Mesenteric fat pad (tissue), 1 donor: ENCODE measurements around the gene ATP11A. TPM values are rescaled to one million over a fixed set of nuclear protein-coding genes. Genes with fewer than 3 reads are reported as not detected.

Source experiments
- DNase-seq: peaks from one replicate; pipeline ENCODE4 v3.0.0-alpha.2; 2020; ENCODE audit warnings: low spot score
- total RNA-seq: library from RNA; stranded (reverse); fragmentation: NEBNext Ultra II Directional; extraction: Animal tissue kit (Norgen Biotek cat#: 25700); gene quantifications from one replicate; pipeline ENCODE4 v1.2.1, GENCODE V29; 2021
- donor health status: DM: yes; HTN: yes; CAD: no.

Gene ATP11A
- total RNA-seq, 1 donor from 2014 or later: 63.5 TPM

- DNase-seq: no peak
Observed at GRCh38 chr13:112721198-112722104, 31.6 kb downstream of the ATP11A start.

DNA sequence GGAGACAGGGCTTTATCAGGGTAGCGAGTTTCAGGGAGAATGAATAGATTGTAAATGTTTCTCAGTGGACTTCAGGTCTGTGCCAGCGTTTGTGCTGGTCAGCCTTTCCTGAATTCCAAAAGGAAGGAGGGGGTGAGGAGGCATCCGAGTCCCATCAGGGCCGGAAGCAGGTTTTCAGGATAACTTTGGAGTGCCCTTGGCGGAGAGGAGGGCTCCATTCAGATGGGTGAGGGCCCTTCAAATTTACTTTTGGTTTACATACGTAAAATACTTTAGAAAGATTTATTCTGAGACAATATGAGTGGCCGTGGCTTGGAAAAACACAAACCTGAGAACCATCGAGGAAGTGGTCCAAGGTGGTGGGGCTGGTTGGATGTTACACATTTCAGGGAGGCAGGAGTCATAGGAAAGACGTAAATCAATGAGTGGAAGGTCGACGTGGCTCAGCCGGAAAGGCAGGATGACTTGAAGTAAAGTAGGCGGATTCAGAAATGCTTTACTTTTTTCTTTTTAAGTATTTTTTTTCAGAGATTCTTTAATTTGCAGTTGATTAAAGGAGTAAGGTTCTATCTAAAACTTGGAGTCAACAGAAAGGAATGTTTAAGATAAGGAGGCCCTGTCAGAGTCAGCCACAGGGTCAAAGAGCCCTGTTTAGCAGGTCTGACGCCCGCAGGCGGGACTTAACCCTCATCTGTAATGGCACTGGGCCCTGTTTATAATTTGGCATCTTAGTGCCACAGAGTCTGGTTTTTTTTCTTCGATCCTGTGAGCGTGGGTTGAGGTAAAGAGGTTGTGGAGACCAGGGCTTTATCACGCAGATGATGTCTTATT lies 32.8 kb downstream of the ATP11A start:
- no peak for DNase-seq

- no peak for DNase-seq
Observed at GRCh38 chr13:112723771-112724170, 33.9 kb downstream of the ATP11A start.

DNA sequence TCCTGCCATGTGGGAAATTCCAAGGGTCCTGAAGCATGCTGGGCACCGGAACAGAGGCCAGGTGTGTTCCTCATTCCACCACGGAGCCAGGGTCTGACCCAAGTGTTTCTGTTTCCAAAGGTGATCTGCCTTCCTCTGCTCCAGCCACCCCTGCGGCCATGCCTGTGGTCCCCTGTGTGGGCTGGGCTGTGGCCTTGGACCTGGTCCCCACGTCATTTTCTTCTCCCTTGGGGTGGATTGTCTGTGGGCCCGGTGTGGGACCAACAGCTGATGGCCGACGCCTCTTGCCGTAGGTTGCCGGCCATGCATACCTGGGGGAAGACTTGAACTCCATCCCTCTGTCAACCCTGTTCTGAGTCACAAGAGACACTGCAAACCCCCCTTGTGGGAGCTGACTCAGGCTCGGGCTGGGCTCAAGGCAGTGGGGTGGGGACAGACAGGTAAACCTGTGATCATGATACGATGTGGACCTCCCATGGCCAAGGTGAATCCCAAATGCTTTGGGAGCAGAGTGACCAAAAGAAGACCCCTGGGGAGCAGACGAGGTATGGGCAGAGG lies 35.0 kb downstream of the ATP11A start:
- DNase-seq: no peak

DNA sequence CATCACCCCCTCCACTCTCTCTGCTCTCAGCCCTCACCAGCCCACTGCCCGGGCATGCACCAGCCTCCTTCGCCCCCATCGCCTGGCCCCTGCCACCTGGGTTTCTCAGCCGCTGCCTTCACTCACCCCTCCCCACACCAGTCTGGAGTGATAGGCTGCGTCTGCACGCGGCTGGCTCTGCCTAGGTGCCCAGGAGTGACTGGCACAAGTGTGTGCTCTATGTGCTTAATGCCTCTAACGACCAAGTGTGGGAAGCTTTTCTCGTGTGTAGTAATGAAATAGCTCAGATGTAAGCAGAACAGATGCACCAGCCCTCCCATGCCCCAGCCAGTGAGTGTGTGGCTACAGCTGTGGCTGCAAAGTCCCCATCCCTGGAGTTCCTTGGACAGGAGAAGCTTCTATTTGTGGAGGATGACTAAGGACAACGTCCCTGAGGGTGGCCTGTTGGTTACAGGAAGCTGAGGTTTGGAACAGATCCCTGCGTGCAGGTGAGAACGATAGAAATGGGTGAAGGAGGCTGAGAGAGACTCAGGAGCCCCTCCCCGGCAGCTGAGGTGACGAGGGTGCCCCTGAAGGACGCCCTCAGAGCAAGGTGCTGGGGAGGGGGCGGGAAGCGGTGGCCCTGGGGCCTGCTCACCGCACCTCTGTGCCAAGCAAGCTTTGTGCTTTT lies 35.6 kb downstream of the ATP11A start:
- DNase-seq: no peak

GRCh38 chr13:112726016-112726767 lies 36.4 kb downstream of the ATP11A start:
- no peak for DNase-seq

DNA sequence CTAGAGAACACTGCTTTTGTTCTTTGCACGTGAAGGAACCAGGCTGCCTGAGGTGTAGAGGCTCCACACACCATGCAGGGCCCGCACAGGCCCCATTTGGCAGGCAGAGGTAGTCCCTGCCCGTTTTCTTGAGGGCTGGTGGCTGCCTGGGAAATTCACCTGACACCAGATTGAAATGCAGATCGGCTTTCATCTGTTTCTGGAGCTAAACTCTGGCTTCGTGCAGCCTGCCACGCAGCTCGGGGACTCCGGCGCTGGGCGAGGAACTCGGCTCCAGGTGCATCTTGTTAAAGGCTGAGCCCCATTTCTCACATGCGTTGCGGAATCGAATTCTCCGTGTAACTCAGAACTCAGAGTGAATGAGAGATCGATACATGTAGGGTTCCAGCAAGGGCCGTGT lies 37.7 kb downstream of the ATP11A start:
- no peak for DNase-seq

DNA sequence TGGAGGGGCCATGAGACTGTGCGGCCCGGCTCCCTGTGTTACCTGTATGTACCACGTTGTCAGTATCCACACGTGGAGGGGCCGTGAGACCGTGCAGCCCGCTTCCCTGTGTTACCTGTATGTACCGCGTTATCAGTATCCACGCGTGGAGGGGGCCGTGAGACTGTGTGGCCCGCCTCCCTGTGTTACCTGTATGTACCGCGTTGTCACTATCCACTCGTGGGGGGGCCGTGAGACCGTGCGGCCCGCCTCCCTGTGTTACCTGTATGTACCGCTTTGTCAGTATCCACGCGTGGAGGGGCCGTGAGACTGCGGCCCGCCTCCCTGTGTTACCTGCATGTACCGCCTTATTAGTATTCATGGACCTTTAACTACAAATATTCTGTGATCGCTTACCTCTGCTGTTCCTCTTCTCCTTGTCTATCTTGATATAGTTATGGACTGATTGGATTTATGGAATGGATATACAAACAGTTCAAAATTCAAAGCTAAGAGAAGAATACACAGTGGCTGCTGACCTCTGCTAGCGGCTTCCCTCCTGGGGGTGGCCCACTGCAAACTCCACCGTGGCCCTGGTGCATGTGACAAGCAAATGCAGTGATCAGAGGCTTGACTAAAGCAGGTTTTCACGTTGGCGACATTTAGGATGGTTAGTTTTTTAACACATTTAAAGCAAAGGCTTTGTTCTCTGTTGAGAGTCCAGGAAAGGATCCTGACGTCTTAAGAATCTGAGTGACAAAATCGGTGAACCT lies 38.7 kb downstream of the ATP11A start:
- no peak for DNase-seq

DNA sequence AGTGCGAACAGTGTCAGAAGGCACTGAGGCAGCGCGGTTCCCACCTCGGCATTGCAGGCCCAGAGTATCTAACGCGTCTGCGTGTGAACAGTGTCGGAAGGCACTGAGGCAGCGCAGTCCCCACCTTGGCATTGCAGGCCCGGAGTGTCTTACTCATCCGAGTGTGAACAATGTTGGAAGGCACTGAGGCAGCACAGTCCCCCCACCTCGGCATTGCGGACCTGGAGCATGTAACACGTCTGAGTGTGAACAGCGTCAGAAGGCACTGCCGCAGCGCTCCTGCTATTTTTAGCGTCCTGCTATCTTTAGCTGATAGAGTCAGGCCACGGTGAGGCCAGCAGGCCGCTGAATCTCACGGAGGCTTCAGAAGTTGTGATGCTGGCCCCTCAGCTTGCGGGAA lies 39.6 kb downstream of the ATP11A start:
- DNase-seq: no peak

DNA sequence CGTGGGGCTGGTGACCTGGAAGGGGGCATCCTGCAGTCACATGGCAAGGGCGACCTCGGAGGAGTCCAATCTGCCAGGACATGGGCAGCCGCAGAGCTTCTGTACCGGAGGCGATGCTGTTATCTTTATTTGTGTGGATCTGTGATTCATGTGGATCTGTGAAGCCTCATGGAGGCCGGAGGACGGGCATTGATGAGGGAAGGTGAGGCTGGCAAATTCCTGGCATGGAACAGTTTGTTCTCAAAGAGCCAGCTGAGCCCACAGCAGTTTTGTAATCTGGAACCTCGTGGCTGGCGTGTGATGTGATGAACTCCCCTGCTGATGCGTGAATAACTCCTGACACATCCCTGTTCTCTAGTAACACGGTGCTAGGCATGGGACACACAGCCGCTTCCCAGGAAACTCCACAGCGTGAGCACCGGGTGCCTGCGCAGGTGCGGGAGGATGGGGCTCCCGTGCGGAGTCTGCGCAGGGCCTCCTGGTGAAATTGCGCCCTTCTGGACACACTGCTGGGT lies 40.4 kb downstream of the ATP11A start:
- DNase-seq: no peak

- no peak for DNase-seq
Observed at GRCh38 chr13:112731667-112732616, 42.1 kb downstream of the ATP11A start.

DNA sequence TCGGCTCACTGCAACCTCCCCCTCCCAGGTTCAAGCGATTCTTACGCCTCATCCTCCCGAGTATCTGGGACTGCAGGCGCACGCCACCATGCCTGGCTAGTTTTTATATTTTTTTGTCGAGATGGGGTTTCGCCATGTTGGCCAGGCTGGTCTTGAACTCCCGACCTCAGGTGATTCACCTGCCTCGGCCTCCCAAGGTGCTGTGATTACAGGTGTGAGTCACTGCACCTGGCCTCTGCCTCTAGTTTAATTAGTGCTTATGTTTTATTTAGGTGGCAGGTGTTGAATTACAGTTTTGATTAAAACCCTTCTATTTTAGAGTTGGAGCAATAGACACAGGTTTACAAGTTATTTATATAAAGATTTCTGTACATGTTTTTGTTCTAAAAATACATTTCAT lies 42.8 kb downstream of the ATP11A start:
- no peak for DNase-seq

DNA sequence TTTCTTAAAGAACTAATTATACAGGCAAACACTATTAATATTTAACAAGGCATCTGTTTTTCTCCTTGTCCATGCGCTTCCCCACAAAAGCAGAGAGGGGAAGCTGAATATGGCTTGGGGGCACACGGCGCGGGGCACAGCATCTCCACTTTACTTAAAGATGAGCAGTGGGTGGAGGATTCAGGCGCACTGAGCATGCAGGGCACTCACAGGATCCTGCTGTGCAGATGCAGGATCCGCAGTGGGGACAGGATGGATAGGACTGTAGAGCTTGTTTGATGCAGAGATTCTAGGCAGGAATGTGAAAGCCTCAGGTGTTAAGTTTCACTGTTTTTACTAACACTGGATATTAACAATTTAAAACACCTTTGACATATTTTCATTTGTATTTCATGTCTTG lies 43.3 kb downstream of the ATP11A start:
- DNase-seq: no peak

DNA sequence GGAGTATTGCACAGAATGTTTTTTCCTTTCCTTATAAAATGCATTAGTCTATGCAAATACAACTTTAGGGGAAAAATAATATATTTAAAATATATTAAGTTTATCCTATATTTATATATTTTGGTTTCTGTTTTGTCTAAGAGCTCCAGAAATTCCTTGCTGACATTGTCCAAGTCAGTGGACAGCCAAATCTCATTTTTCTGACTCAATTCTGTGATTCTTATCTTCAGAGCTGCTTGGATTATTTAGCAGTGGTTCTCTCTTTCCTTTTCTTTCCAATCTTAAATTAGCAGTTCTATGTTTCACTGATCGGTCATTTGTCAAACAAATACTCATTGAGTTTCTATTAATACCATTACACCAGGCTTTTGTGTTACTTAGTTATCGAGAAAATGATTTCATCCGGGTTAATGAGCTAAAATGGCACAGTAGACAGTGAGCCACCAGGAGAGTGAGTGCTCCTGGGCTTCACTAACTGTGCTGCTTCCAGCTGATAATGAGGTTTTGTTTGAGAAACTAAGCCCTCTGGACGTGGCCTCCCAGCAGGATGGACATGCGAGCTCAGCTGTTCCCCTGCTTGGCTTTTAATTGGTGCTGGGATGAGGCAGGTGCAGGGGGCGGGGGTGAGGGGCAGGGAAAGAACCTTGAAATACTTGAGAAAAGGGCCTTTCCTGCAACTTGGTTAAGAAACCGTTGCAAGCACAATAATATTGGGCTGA lies 44.0 kb downstream of the ATP11A start:
- DNase-seq: no peak

DNA sequence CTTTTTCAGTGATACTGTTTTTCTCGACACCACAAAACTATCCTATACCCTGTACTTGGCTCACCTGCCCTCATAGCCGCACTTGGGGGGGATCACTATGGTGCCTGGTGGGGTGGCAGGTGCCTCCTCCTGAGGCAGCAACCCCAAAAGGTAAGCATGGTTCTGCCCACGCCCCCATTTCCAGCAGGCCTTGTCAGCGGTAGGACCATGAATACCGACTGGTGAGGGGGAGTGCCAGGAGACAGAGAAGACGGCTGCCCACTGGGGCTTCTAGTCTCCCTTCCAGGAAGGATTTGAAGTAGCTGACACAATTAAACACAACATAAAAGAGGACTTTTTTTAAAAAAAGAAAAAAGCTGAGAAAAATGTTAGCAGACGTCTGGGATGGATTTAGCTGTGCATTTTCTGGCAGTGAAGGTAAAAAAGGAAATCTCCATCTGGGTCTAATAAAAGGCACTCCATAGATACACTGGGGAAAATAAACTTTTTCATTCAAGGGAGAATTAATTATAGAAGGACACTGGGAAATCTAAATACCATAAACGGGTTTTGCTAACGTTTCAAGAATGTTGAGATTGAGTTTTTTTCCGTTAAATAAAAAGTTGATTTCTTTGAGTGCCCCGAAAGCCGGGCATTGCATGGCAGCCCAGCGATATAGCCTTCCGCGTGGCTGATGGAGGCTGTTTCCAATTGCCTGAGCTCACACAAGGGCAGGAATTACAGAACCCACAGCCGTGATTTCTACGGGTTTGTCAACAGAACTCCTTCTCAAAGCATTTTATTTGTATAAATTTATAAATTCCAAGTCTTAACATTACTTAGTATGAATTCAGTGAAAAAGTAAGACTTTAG lies 45.1 kb downstream of the ATP11A start:
- no peak for DNase-seq

GRCh38 chr13:112735791-112736190 lies 46.0 kb downstream of the ATP11A start:
- DNase-seq: no peak

GRCh38 chr13:112737294-112737693 lies 47.5 kb downstream of the ATP11A start:
- no peak for DNase-seq
